GM23338 (cell line): ENCODE results near the gene RPL32. TPM values are rescaled to one million over a fixed set of nuclear protein-coding genes. Genes with fewer than 3 reads are reported as not detected.

ENCODE experiments used
- ATAC-seq: fragments of 200-7000 bp; cut with Tn5 transposase; 3 replicates; pipeline ENCODE4 v1.9.1; 2020
- DNase-seq: peaks from one replicate; pipeline ENCODE4 v3.0.0-alpha.2; 2015; ENCODE audit warnings: low spot score
- H2AFZ ChIP-seq: fragments of 200-600 bp; sonication (generic); 2 replicates; pipeline ENCODE4 v1.8.0; 2016; ENCODE audit warnings: antibody characterized with exemption, mild to moderate bottlenecking, moderate library complexity
- H3F3A ChIP-seq: fragments of 200-600 bp; sonication (generic); replicated peaks from 2 replicates; pipeline ENCODE4 v1.8.0; 2017; ENCODE audit warnings: antibody characterized with exemption, mixed run types, low read depth
- H3K27ac ChIP-seq: fragments of 200-600 bp; sonication (generic); 2 replicates; pipeline ENCODE4 v1.6.1; 2016; ENCODE audit warnings: low read depth
- H3K27me3 ChIP-seq: fragments of 200-600 bp; sonication (generic); 2 replicates; pipeline ENCODE4 v1.8.0; 2016; ENCODE audit warnings: mild to moderate bottlenecking, mixed run types, moderate library complexity; ENCODE audit not compliant: insufficient read depth
- H3K36me3 ChIP-seq: fragments of 200-600 bp; sonication (generic); 2 replicates; pipeline ENCODE4 v1.8.0; 2016; ENCODE audit warnings: mild to moderate bottlenecking; ENCODE audit not compliant: insufficient read depth
- H3K4me1 ChIP-seq: fragments of 200-600 bp; sonication (generic); 2 replicates; pipeline ENCODE4 v1.8.0; 2016; ENCODE audit warnings: mild to moderate bottlenecking, moderate library complexity; ENCODE audit not compliant: insufficient read depth
- H3K4me2 ChIP-seq: fragments of 200-600 bp; sonication (generic); 2 replicates; pipeline ENCODE4 v1.7.1; 2017; ENCODE audit warnings: mixed run types
- H3K4me3 ChIP-seq: fragments of 200-600 bp; sonication (generic); 2 replicates; pipeline ENCODE4 v1.6.1; 2016; ENCODE audit warnings: mixed run types
- H3K79me2 ChIP-seq: fragments of 200-600 bp; sonication (generic); replicated peaks from 2 replicates; pipeline ENCODE4 v1.8.0; 2017; ENCODE audit warnings: mild to moderate bottlenecking; ENCODE audit not compliant: insufficient read depth
- H3K9me2 ChIP-seq: fragments of 200-600 bp; sonication (generic); 2 replicates; pipeline ENCODE4 v1.8.0; 2017; ENCODE audit not compliant: insufficient read depth
- H4K20me1 ChIP-seq: fragments of 200-600 bp; sonication (generic); replicated peaks from 2 replicates; pipeline ENCODE4 v1.8.0; 2017; ENCODE audit warnings: mild to moderate bottlenecking; ENCODE audit not compliant: insufficient read depth
- H3K27ac Mint-ChIP-seq: 2 replicates; pipeline ENCODE4 v1.8.0; 2020; ENCODE audit warnings: inconsistent platforms, mild to moderate bottlenecking, moderate library complexity, mixed read lengths
- H3K27me3 Mint-ChIP-seq: 3 replicates; pipeline ENCODE4 v1.8.0; 2022; ENCODE audit warnings: low read depth, mild to moderate bottlenecking, moderate library complexity, mixed read lengths, inconsistent platforms; ENCODE audit not compliant: insufficient read depth, poor library complexity
- H3K36me3 Mint-ChIP-seq: 3 replicates; pipeline ENCODE4 v1.8.0; 2021; ENCODE audit warnings: low read depth, mild to moderate bottlenecking, inconsistent platforms, moderate library complexity, mixed read lengths
- H3K4me1 Mint-ChIP-seq: 3 replicates; pipeline ENCODE4 v1.8.0; 2020; ENCODE audit warnings: mild to moderate bottlenecking, inconsistent platforms, mixed read lengths
- H3K4me3 Mint-ChIP-seq: 3 replicates; pipeline ENCODE4 v1.8.0; 2021; ENCODE audit warnings: moderate library complexity, mild to moderate bottlenecking, inconsistent platforms, mixed read lengths
- H3K9me3 Mint-ChIP-seq: 3 replicates; pipeline ENCODE4 v1.8.0; 2020; ENCODE audit warnings: moderate library complexity, mild to moderate bottlenecking, inconsistent platforms, mixed read lengths
- EZH2 ChIP-seq: fragments of 200-600 bp; sonication (generic); IDR thresholded peaks from one replicate; pipeline ENCODE4 v1.8.0; 2017; ENCODE audit warnings: antibody characterized with exemption, mild to moderate bottlenecking, low read depth; ENCODE audit not compliant: unreplicated experiment
- JUNB ChIP-seq: IDR thresholded peaks from one replicate; pipeline ENCODE4 v1.6.1; 2016; ENCODE audit warnings: antibody characterized with exemption; ENCODE audit not compliant: unreplicated experiment
- POLR2AphosphoS5 ChIP-seq: IDR thresholded peaks from 2 replicates; pipeline ENCODE4 v1.6.1; 2016; ENCODE audit warnings: antibody characterized with exemption, low read depth
- STAT1 ChIP-seq: IDR thresholded peaks from one replicate; pipeline ENCODE4 v1.6.1; 2016; ENCODE audit warnings: antibody characterized with exemption; ENCODE audit not compliant: unreplicated experiment
- ZNF114 ChIP-seq: fragments of 250-450 bp; sonication (Bioruptor Pico); IDR thresholded peaks from 2 replicates; pipeline ENCODE4 v1.5.0; 2020; ENCODE audit warnings: mild to moderate bottlenecking, moderate library complexity
- ZNF331 ChIP-seq: fragments of 250-450 bp; sonication (Bioruptor Pico); IDR thresholded peaks from 2 replicates; pipeline ENCODE4 v1.5.0; 2020; ENCODE audit warnings: low read depth, mild to moderate bottlenecking, moderate library complexity
- polyA plus RNA-seq: library from polyadenylated mRNA; unstranded; fragments of >200 nt; fragmentation: Nextera tagmentation; extraction: Ambion mirVana; gene quantifications from 2 replicates; pipeline ENCODE4 v1.2.1, GENCODE V29; 2016
- total RNA-seq: library from RNA; depleted of rRNA; stranded (reverse); fragments of >200 nt; shearing (Covaris generic); gene quantifications from 2 replicates; pipeline ENCODE4 v1.2.3, GENCODE V29; 2014
- TF ChIP-seq, protein P1 (sequence below): fragments of 250-450 bp; sonication (Bioruptor Pico); IDR thresholded peaks from 2 replicates; pipeline ENCODE4 v1.5.0; 2020; ENCODE audit warnings: mild to moderate bottlenecking, moderate library complexity
- TF ChIP-seq, protein P2 (sequence below), 2 experiments: fragments of 200-600 bp in 1 of 2; sonication (generic) in 1 of 2; conservative IDR thresholded peaks; 2 replicates each; pipeline versions ENCODE4 v1.5.1 to v1.6.1; 2016 to 2017; ENCODE audit warnings: antibody characterized with exemption in 2 of 2, low read depth in 2 of 2, mild to moderate bottlenecking in 2 of 2, moderate library complexity in 1 of 2
- TF ChIP-seq, protein P3 (sequence below): IDR thresholded peaks from one replicate; pipeline ENCODE4 v1.6.1; 2018; ENCODE audit warnings: antibody characterized with exemption; ENCODE audit not compliant: unreplicated experiment

RPL32 gene
- total and polyA plus RNA-seq, 2 experiments from 2014 or later = 561 to 2,550 TPM

DNA sequence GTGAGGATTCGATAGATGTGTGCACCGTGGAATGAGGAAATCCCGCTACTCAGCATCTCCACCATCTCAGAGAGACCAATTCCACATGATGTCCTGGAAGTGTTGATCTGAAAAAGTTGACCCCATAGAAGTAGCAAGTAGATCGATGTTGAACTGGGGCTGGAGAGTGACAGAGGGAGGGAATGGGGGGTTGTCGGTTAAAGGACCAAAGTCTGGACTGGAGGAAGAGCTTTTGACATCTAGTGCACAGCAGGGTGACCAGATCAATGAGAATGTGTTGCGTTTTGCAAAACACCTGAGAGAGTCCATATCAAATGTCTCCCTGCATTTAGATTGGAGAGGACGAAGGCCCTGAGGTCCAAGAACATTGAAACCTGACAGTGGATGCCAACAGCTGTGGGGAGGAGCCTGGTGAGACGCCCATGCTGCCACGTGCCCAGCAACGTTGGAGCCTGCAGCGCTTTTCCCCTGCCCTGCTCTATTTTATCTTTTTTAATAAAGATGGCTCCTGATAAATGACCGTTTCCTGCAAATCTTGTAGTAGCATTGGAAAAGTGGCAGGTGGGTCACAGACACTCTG lies 30.1 kb upstream of the RPL32 start:
- peaks cover 3% of the 10 kb centered on the region; the same call in 1 of the 2 replicates for H3K4me1 ChIP-seq
- no peaks in the 10 kb centered on the region for H3K79me2 ChIP-seq
- Mint-ChIP-seq H3K9me3 (no peaks in the 10 kb centered on the region; the same call in 2 of the 3 replicates), H3K27me3 (peaks cover 17% of the 10 kb centered on the region), H3K36me3 (no peaks in the 10 kb centered on the region), H3K27ac (no peak overlapping the region), H3K4me3 (no peak overlapping the region), H3K4me1 (peaks cover 18% of the 10 kb centered on the region)
- H3K27me3 ChIP-seq = peaks cover 14% of the 10 kb centered on the region
- DNase-seq (no peak), ATAC-seq (no peak)
- no peak overlapping the region for H3K4me3 ChIP-seq
- H2AFZ ChIP-seq = no peak overlapping the region
- H3K9me2 ChIP-seq = no peaks in the 10 kb centered on the region
- H4K20me1 ChIP-seq = no peaks in the 10 kb centered on the region
- no peaks in the 10 kb centered on the region for H3F3A ChIP-seq
- H3K27ac ChIP-seq = no peak overlapping the region
- H3K4me2 ChIP-seq = no peak overlapping the region
- H3K36me3 ChIP-seq = no peaks in the 10 kb centered on the region
- no peak for TF ChIP-seq ZNF114 (CRISPR knock-in tag)
- no peak for TF ChIP-seq JUNB
- no peak for TF ChIP-seq EZH2
- TF ChIP-seq STAT1 = no peak
- TF ChIP-seq, protein P1, sequence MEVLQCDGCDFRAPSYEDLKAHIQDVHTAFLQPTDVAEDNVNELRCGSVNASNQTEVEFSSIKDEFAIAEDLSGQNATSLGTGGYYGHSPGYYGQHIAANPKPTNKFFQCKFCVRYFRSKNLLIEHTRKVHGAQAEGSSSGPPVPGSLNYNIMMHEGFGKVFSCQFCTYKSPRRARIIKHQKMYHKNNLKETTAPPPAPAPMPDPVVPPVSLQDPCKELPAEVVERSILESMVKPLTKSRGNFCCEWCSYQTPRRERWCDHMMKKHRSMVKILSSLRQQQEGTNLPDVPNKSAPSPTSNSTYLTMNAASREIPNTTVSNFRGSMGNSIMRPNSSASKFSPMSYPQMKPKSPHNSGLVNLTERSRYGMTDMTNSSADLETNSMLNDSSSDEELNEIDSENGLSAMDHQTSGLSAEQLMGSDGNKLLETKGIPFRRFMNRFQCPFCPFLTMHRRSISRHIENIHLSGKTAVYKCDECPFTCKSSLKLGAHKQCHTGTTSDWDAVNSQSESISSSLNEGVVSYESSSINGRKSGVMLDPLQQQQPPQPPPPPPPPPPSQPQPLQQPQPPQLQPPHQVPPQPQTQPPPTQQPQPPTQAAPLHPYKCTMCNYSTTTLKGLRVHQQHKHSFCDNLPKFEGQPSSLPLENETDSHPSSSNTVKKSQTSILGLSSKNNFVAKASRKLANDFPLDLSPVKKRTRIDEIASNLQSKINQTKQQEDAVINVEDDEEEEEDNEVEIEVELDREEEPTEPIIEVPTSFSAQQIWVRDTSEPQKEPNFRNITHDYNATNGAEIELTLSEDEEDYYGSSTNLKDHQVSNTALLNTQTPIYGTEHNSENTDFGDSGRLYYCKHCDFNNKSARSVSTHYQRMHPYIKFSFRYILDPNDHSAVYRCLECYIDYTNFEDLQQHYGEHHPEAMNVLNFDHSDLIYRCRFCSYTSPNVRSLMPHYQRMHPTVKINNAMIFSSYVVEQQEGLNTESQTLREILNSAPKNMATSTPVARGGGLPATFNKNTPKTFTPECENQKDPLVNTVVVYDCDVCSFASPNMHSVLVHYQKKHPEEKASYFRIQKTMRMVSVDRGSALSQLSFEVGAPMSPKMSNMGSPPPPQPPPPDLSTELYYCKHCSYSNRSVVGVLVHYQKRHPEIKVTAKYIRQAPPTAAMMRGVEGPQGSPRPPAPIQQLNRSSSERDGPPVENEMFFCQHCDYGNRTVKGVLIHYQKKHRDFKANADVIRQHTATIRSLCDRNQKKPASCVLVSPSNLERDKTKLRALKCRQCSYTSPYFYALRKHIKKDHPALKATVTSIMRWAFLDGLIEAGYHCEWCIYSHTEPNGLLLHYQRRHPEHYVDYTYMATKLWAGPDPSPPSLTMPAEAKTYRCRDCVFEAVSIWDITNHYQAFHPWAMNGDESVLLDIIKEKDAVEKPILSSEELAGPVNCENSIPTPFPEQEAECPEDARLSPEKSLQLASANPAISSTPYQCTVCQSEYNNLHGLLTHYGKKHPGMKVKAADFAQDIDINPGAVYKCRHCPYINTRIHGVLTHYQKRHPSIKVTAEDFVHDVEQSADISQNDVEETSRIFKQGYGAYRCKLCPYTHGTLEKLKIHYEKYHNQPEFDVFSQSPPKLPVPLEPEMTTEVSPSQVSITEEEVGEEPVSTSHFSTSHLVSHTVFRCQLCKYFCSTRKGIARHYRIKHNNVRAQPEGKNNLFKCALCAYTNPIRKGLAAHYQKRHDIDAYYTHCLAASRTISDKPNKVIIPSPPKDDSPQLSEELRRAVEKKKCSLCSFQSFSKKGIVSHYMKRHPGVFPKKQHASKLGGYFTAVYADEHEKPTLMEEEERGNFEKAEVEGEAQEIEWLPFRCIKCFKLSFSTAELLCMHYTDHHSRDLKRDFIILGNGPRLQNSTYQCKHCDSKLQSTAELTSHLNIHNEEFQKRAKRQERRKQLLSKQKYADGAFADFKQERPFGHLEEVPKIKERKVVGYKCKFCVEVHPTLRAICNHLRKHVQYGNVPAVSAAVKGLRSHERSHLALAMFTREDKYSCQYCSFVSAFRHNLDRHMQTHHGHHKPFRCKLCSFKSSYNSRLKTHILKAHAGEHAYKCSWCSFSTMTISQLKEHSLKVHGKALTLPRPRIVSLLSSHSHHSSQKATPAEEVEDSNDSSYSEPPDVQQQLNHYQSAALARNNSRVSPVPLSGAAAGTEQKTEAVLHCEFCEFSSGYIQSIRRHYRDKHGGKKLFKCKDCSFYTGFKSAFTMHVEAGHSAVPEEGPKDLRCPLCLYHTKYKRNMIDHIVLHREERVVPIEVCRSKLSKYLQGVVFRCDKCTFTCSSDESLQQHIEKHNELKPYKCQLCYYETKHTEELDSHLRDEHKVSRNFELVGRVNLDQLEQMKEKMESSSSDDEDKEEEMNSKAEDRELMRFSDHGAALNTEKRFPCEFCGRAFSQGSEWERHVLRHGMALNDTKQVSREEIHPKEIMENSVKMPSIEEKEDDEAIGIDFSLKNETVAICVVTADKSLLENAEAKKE (CRISPR knock-in tag) = no peak
- no peak for TF ChIP-seq ZNF331 (CRISPR knock-in tag)
- TF ChIP-seq, protein P2, sequence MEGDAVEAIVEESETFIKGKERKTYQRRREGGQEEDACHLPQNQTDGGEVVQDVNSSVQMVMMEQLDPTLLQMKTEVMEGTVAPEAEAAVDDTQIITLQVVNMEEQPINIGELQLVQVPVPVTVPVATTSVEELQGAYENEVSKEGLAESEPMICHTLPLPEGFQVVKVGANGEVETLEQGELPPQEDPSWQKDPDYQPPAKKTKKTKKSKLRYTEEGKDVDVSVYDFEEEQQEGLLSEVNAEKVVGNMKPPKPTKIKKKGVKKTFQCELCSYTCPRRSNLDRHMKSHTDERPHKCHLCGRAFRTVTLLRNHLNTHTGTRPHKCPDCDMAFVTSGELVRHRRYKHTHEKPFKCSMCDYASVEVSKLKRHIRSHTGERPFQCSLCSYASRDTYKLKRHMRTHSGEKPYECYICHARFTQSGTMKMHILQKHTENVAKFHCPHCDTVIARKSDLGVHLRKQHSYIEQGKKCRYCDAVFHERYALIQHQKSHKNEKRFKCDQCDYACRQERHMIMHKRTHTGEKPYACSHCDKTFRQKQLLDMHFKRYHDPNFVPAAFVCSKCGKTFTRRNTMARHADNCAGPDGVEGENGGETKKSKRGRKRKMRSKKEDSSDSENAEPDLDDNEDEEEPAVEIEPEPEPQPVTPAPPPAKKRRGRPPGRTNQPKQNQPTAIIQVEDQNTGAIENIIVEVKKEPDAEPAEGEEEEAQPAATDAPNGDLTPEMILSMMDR (conservative IDR thresholded peaks at IDR 0.05; ENCODE audit: low read depth in 2 of 2) = no peak
- TF ChIP-seq, protein P3, sequence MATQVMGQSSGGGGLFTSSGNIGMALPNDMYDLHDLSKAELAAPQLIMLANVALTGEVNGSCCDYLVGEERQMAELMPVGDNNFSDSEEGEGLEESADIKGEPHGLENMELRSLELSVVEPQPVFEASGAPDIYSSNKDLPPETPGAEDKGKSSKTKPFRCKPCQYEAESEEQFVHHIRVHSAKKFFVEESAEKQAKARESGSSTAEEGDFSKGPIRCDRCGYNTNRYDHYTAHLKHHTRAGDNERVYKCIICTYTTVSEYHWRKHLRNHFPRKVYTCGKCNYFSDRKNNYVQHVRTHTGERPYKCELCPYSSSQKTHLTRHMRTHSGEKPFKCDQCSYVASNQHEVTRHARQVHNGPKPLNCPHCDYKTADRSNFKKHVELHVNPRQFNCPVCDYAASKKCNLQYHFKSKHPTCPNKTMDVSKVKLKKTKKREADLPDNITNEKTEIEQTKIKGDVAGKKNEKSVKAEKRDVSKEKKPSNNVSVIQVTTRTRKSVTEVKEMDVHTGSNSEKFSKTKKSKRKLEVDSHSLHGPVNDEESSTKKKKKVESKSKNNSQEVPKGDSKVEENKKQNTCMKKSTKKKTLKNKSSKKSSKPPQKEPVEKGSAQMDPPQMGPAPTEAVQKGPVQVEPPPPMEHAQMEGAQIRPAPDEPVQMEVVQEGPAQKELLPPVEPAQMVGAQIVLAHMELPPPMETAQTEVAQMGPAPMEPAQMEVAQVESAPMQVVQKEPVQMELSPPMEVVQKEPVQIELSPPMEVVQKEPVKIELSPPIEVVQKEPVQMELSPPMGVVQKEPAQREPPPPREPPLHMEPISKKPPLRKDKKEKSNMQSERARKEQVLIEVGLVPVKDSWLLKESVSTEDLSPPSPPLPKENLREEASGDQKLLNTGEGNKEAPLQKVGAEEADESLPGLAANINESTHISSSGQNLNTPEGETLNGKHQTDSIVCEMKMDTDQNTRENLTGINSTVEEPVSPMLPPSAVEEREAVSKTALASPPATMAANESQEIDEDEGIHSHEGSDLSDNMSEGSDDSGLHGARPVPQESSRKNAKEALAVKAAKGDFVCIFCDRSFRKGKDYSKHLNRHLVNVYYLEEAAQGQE = no peak
- TF ChIP-seq POLR2AphosphoS5 = no peak
